ENCODE measurements around the gene SCGN.

GRCh38 chr6:25731721-25732120 is 79.7 kb downstream of the SCGN start:
- no peak for TF ChIP-seq CTCF (IDR thresholded peaks at IDR 0.05; ENCODE audit: borderline replicate concordance, extremely low read depth, low read length, poor library complexity, severe bottlenecking)
- TF ChIP-seq EZH2 (IDR thresholded peaks at IDR 0.05; ENCODE audit: borderline replicate concordance, low read depth, low read length, severe bottlenecking): no peak

Data from DND-41 (cell line).